ENCODE measurements around the gene TINAG.

- TF ChIP-seq, protein P1, sequence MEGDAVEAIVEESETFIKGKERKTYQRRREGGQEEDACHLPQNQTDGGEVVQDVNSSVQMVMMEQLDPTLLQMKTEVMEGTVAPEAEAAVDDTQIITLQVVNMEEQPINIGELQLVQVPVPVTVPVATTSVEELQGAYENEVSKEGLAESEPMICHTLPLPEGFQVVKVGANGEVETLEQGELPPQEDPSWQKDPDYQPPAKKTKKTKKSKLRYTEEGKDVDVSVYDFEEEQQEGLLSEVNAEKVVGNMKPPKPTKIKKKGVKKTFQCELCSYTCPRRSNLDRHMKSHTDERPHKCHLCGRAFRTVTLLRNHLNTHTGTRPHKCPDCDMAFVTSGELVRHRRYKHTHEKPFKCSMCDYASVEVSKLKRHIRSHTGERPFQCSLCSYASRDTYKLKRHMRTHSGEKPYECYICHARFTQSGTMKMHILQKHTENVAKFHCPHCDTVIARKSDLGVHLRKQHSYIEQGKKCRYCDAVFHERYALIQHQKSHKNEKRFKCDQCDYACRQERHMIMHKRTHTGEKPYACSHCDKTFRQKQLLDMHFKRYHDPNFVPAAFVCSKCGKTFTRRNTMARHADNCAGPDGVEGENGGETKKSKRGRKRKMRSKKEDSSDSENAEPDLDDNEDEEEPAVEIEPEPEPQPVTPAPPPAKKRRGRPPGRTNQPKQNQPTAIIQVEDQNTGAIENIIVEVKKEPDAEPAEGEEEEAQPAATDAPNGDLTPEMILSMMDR (IDR thresholded peaks at IDR 0.05; ENCODE audit: insufficient read depth, low read length, poor library complexity, severe bottlenecking) = no peak
- TF ChIP-seq EZH2phosphoT487 (conservative IDR thresholded peaks at IDR 0.05; ENCODE audit: low read length) = no peak
Observed at GRCh38 chr6:54286141-54286540, 22.1 kb upstream of the TINAG start.
